Activated CD8-positive, alpha-beta memory T cell treated with anti-CD3 and anti-CD28 coated beads, Interleukin-2, amount 50 U/mL, for 1 hour (primary cell): ENCODE data around the gene SNPH.

Experiments used
- DNase-seq: peaks from one replicate; pipeline ENCODE4 v3.0.0-alpha.2; 2020; ENCODE audit errors: extremely low read depth

Gene SNPH

GRCh38 chr20:1287306-1287705 is 21.2 kb downstream of the SNPH start:
- DNase-seq, result no peak

- no peak for DNase-seq
Observed at GRCh38 chr20:1287787-1288569, 21.9 kb downstream of the SNPH start.

- no peak for DNase-seq
Observed at GRCh38 chr20:1291191-1291741, 25.2 kb downstream of the SNPH start.

GRCh38 chr20:1292620-1293019 is 26.5 kb downstream of the SNPH start:
- DNase-seq, result no peak

GRCh38 chr20:1293641-1294379 is 27.7 kb downstream of the SNPH start:
- no peak for DNase-seq

GRCh38 chr20:1294497-1294896 is 28.4 kb downstream of the SNPH start:
- no peak for DNase-seq

GRCh38 chr20:1295276-1295930 is 29.3 kb downstream of the SNPH start:
- DNase-seq, result no peak

- DNase-seq, result no peak
Observed at GRCh38 chr20:1296117-1296610, 30.1 kb downstream of the SNPH start.

- DNase-seq, result no peak
Observed at GRCh38 chr20:1296922-1297321, 30.8 kb downstream of the SNPH start.

- DNase-seq, result no peak
Observed at GRCh38 chr20:1297486-1297885, 31.4 kb downstream of the SNPH start.

GRCh38 chr20:1298166-1298565 is 32.1 kb downstream of the SNPH start:
- no peak for DNase-seq

GRCh38 chr20:1298888-1299511 is 32.9 kb downstream of the SNPH start:
- no peak for DNase-seq

- peak; percentile 14 for DNase-seq
Observed at GRCh38 chr20:1299522-1299921, 33.4 kb downstream of the SNPH start.

GRCh38 chr20:1300083-1300840 is 34.2 kb downstream of the SNPH start:
- DNase-seq, result no peak

GRCh38 chr20:1301031-1301529 is 35.0 kb downstream of the SNPH start:
- DNase-seq, result peak; percentile 40

GRCh38 chr20:1302685-1303541 is 36.8 kb downstream of the SNPH start:
- DNase-seq, result no peak

- no peak for DNase-seq
Observed at GRCh38 chr20:1304710-1305515, 38.8 kb downstream of the SNPH start.

- no peak for DNase-seq
Observed at GRCh38 chr20:1305712-1306111, 39.6 kb downstream of the SNPH start.
